Retinal pigment epithelial cell (primary cell): Measurements from ENCODE around the gene EPHX1.
"Not testable (repeated sequence)": the region's sequence is repeated elsewhere in the genome, so short reads cannot be mapped to it uniquely, and the experiment has no call there.

ENCODE experiments used
- DNase-seq: peaks from one replicate; pipeline ENCODE4 v3.0.0-alpha.2; 2010; ENCODE audit warnings: low read depth
- H3K4me3 ChIP-seq: 2 replicates; pipeline ENCODE4 v1.5.1; 2011; ENCODE audit warnings: mild to moderate bottlenecking, low read length, control low read depth, moderate library complexity
- CTCF ChIP-seq: conservative IDR thresholded peaks from 2 replicates; pipeline ENCODE4 v1.5.1; 2011; ENCODE audit warnings: low read depth, low read length, control low read depth, inconsistent platforms

EPHX1 gene

DNA sequence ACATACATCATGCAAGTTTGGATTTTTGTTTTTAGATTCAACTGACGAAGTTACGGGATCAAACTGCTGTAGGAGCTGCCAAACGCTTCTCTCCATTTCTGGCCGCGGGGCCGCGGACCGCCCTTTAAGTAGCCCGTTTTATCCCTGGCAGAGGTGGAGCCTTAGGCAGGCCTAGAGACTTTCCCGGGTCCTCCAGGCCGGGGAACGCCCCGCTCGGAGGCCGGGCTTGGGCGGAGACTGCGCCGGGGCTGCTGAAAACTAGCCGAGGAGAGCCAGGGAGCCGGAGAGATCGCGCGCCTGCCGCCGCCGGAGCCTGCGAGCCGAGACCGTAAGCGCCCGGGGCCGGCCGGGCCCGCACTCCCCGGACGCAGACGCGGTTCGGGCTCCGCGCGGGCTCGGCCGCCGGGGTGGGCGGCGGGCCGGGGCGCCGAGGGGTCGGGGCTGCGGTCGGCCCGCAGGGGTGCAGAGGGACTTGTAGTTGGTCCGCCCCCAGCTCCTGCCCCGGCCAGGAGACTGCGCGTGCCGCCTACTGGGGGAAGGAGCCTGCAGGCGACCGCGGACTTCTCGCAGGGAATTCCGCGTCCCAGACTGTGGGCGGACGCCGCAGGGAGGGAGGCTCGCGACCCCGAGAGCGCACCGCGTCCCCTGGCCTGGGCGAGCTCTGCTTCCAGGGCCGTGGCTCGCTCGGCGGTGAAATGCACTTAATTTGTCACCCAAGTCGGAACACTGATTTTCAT is at the start of gene EPHX1:
Gene EPHX1, plus strand, starts transcription at position 283 of the 737 bp plus-strand sequence. CDS start 18,606 bp downstream, outside the sequence.
- peak; percentile 63 for DNase-seq
- peak; percentile 38 for TF ChIP-seq CTCF

GRCh38 chr1:225760531-225760930 is 49.4 kb upstream of the EPHX1 start:
- no peak for TF ChIP-seq CTCF
- H3K4me3 ChIP-seq = no peak overlapping the region
- no peak for DNase-seq

More for the DNA sequence above, at the start of gene EPHX1:
- peak within 1 kb of the TSS; percentile 69 for H3K4me3 ChIP-seq

GRCh38 chr1:225761395-225761794 is 48.5 kb upstream of the EPHX1 start:
- H3K4me3 ChIP-seq, DNase-seq: not testable (repeated sequence)

DNA sequence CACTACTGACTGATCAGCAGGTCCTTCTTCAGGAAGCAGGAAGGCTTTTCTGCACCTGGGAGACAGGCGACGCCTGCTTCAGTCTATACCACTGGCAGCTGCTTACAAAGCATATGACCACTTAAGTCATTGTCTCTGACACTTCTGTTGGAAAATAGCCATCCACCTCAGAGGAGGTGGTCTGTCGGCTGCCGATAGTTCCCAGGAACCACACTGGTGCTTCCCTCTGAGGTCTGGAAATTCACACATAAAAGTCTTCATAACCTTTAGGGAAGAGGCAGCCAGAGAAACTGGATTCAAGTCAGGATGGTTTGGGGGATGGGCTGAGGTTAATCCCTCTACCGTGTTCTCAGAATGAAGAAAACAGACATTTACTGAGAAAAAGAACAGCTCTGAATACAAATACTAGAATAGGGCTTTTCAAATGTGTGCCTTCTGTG is 47.9 kb upstream of the EPHX1 start:
- DNase-seq = no peak
- no peak for TF ChIP-seq CTCF
- no peak overlapping the region for H3K4me3 ChIP-seq

GRCh38 chr1:225762444-225762843 is 47.5 kb upstream of the EPHX1 start:
- DNase-seq = no peak
- no peak for TF ChIP-seq CTCF
- H3K4me3 ChIP-seq = no peak overlapping the region

GRCh38 chr1:225763716-225764548 is 46.0 kb upstream of the EPHX1 start:
- TF ChIP-seq CTCF = no peak
- DNase-seq = no peak
- H3K4me3 ChIP-seq = no peak overlapping the region

DNA sequence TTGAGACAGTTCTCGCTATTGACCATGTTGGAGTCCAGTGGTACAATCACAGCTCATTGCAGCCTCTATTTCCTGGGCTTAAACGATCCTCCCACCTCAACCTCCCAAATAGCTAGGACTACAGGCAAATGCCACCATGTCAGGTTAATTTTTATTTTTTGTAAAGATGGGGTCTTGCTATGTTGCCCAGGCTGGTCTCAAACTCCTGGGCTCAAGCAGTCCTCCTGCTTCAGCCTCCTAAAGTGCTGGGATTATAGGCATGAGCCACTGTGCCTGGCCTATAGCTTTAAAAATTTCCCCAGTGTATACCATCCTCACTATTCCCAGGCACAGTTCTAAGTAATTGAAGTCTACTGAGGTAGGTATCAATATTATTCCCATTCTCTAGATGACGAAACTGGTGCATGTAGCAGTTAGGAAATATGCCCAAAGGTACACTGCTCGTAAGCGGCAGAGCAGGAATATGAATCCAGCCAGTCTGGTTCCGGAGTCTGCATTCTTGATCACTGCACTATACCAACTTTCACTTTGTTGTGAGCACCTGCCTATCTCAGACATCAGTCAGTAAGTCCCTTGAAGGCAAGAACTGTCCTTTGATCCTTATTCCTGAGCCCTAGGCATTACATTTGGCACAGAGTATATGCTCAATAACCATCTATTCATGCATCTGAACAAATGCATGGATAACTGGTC is 43.8 kb upstream of the EPHX1 start:
- H3K4me3 ChIP-seq = no peak overlapping the region
- no peak for TF ChIP-seq CTCF
- DNase-seq = no peak
